ENCODE data around the gene KIF24.
"Not testable (repeated sequence)": the region's sequence is repeated elsewhere in the genome, so short reads cannot be mapped to it uniquely, and the experiment has no call there.

- not testable (repeated sequence) for TF ChIP-seq CTCF, POLR2A (IDR thresholded peaks at IDR 0.05)
Observed at GRCh38 chr9:34338079-34338478, 9.0 kb upstream of the KIF24 start.
